Right ventricle myocardium superior (tissue), 1 donor: ENCODE measurements around the gene TP53I11. TPM values are rescaled to one million over a fixed set of nuclear protein-coding genes. Genes with fewer than 3 reads are reported as not detected.
A peak's percentile ranks its signal among the peaks of the same experiment; 100 is the strongest.

ENCODE experiments used
- ATAC-seq: fragments of 200-7000 bp; cut with Tn5 transposase; one replicate; pipeline ENCODE4 v1.9.1; 2020; ENCODE audit warnings: mild to moderate bottlenecking; ENCODE audit not compliant: poor library complexity
- DNase-seq: peaks from one replicate; pipeline ENCODE4 v3.0.0-alpha.2; 2020
- intact Hi-C: fragments of 100-400 bp; cut with DNase I; formaldehyde crosslinking; loops from one replicate; pipeline ENCODE4 v1.11.2; 2022
- long read RNA-seq: library from polyadenylated mRNA; unstranded; transcript quantifications from one replicate; pipeline ENCODE4 v2.0.0, GENCODE V29; 2021
- total RNA-seq: library from RNA; stranded (reverse); fragmentation: NEBNext Ultra II Directional; extraction: Animal tissue kit (Norgen Biotek cat#: 25700); gene quantifications from one replicate; pipeline ENCODE4 v1.2.1, GENCODE V29; 2021
- donor health status: DM: no; HTN: yes; CAD: no; lungs with severe emphysema.

TP53I11 gene, protein sequence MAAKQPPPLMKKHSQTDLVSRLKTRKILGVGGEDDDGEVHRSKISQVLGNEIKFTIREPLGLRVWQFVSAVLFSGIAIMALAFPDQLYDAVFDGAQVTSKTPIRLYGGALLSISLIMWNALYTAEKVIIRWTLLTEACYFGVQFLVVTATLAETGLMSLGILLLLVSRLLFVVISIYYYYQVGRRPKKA
- 47.4 TPM for total RNA-seq
- long read RNA-seq, transcript TP53I11-208 (7 exons, 2,647 nt): major isoform, 26 of 135 reads
- long read RNA-seq, partial matches to known transcripts: 8 of 135 reads
- long read RNA-seq, other reads (novel, unspliced or antisense): 99 of 135 reads

GRCh38 chr11:44950625-44951476 is at the start of gene TP53I11:
Gene TP53I11, minus strand, starts transcription at chr11:44950883. Its CDS starts 12,548 bp downstream, at chr11:44938335.
- peak; percentile 92 for DNase-seq
- intact Hi-C loops: loop anchor here (10.0 kb wide), 1 partner anchor 74 kb away; no protein-coding TSS in a partner anchor
- ATAC-seq: peak; percentile 86

DNA sequence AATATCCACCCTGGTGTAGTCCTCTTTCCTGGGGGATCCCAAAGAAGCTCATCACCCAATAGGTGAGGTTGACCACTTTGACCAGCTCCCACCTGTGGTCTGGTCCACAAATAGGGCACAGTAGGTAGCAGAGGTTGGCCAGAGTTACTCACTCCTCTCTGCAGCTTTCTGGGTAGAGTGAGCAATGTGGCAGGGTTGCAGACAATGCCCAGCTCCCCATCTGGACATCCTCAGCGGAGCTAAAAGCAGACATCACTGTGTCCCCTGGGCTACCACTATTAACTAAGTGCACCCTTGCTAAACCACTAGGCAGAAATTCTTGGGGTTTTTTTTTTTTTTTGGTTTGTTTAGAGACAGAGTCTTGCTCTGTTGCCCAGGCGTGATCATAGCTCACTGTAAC is 48.4 kb upstream of the TP53I11 start:
- intact Hi-C loops: no loop called here
- DNase-seq: no peak
- no peak for ATAC-seq

GRCh38 chr11:44998051-44998450 is 47.4 kb upstream of the TP53I11 start:
- ATAC-seq: no peak
- no peak for DNase-seq
- intact Hi-C loops: no loop called here

GRCh38 chr11:44997566-44997965 is 46.9 kb upstream of the TP53I11 start:
- intact Hi-C loops: no loop called here
- DNase-seq (no peak), ATAC-seq (no peak)

GRCh38 chr11:44994753-44995152 is 44.1 kb upstream of the TP53I11 start:
- intact Hi-C loops: no loop called here
- no peak for DNase-seq
- ATAC-seq: no peak

- intact Hi-C loops: no loop called here
- no peak for DNase-seq
- no peak for ATAC-seq
These were observed 43.5 kb upstream of the TP53I11 start for GRCh38 chr11:44993971-44994704.

- intact Hi-C loops: no loop called here
- ATAC-seq (no peak), DNase-seq (no peak)
These were observed 42.1 kb upstream of the TP53I11 start for GRCh38 chr11:44992774-44993173.

- DNase-seq (no peak), ATAC-seq (no peak)
- intact Hi-C loops: no loop called here
These were observed 41.5 kb upstream of the TP53I11 start for GRCh38 chr11:44992181-44992582.

GRCh38 chr11:44990665-44991064 is 40.0 kb upstream of the TP53I11 start:
- ATAC-seq: peak; percentile 6
- no peak for DNase-seq
- intact Hi-C loops: no loop called here

DNA sequence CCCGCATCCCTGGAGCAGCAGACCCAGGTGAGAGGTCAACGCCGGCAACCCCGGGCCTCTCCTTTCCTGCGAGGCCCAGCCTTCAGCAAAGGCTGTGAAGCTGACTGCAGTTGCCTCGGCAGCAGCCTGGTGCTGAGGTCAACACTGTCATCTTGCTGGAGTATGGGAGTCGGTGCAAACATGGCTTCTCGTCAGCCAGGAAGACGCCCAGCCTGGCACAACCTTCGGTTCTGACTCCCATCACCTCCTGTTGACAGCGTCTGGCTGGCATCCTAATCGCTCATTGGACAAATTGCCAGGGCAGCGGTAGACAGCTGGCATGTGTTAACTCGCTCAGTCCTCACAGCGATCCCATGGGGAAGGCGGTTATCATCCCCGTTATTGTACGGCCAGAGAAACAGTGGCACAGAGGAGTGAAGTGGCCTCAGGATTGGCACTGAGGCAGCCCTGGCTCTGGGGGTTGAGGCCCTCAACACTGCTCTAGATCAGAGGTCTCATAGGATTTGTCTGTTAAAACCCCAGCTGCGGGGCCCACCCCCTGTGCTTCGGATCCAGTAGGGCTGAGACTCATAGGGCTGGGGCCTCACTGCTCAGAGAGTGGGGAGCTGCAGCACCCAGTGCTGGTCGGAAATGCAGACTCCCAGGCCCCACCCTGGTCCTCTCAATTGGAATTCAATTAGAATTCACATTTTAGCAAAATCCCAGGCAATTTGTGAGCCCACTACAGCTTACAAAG is 39.3 kb upstream of the TP53I11 start:
- intact Hi-C loops: no loop called here
- peak; percentile 93 for ATAC-seq
- peak; percentile 92 for DNase-seq

DNA sequence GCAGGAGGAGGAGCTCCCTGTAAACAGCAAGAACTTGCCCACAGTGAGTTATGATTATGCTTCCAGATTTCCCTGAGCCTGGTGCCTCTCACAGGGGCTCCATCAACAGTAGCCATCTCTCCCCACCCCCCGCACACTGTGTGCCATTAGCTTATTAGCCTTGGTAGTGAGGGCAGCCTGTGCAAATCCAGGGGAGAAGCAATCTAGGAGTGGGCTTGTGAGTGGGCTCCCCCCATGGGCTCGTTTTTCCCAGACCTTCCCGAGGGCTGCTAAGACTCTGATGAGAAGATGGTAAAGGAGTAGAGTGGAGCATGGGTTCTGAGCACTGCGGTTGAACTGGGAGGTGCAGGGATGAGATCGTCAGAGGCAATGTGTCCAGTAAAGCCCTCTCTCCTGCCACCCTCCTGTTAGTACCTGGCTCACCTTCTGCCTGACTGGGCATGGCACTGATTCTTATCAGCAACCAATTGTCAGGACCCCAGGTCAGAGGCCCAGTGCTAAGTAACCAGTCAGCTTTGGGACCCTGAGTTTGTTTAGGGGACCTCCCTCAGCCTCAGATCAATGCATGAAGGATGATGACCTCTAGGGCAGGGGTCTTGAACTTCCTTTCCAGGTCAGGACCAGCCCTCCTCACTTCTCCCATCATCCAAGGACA is 38.4 kb upstream of the TP53I11 start:
- DNase-seq (no peak), ATAC-seq (no peak)
- intact Hi-C loops: no loop called here

DNA sequence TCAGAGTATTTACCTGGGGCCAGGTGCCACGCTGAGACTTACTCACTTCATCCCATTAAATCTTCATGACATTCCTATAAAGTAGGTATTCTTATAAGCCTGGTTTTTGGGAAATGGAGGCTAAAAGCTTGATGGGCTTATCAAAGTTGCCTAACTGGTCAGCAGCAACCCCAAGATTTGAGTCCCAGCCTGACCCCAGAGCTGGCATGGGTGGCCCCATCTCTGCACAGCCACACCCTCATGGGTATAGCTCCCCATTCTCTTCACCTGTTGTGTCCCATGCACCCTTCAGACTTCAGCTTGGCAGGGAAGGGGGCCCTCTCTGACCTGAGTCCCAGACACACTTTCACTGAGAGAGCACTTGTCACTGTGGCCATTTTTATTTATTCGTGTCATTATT is 37.4 kb upstream of the TP53I11 start:
- no peak for ATAC-seq
- intact Hi-C loops: no loop called here
- no peak for DNase-seq

GRCh38 chr11:44987506-44987905 is 36.8 kb upstream of the TP53I11 start:
- DNase-seq (no peak), ATAC-seq (no peak)
- intact Hi-C loops: no loop called here

- DNase-seq: no peak
- intact Hi-C loops: no loop called here
- ATAC-seq: no peak
These were observed 35.6 kb upstream of the TP53I11 start for GRCh38 chr11:44986315-44986714.

GRCh38 chr11:44985721-44986120 is 35.0 kb upstream of the TP53I11 start:
- intact Hi-C loops: no loop called here
- ATAC-seq (no peak), DNase-seq (no peak)

GRCh38 chr11:44983786-44984185 is 33.1 kb upstream of the TP53I11 start:
- DNase-seq: no peak
- intact Hi-C loops: no loop called here
- ATAC-seq: no peak

DNA sequence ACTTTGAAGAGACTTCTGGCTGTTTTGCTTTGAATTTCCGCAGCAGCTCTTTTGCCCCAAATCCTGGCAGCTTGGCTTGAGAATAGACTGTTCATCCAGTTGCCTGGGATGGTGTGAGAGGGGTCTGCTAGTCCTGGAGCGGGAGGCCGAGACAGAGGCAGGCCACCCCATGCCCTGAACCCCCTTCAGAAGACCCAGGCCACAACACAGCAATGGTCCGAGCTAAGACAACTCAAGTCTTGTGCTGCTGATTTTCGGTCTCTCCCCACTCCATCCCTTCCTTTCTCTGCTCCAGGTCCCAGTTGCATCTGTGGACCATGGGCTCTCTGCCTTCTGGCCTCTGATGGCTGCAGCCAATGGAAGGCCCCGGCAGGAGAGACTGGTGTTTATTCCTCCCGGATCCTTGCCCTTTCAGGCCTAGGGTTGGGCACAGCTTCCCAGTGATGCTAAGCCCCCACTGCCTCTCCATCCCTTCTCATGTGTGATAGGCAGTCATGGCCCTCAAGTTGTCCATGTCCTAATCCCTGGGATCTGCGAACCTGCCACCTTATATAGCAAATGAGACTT is 31.9 kb upstream of the TP53I11 start:
- no peak for ATAC-seq
- intact Hi-C loops: no loop called here
- DNase-seq: no peak
